Activated CD4-positive, alpha-beta memory T cell treated with anti-CD3 and anti-CD28 coated beads, Interleukin-2, amount 10 ng/mL, durations not matched to agents 7 days and 5 days (primary cell): Measurements from ENCODE around the gene ZNF207. TPM values are rescaled to one million over a fixed set of nuclear protein-coding genes. Genes with fewer than 3 reads are reported as not detected.
"Not testable (repeated sequence)": the region's sequence is repeated elsewhere in the genome, so short reads cannot be mapped to it uniquely, and the experiment has no call there.

ENCODE experiments used
- CTCF ChIA-PET: fragments of 350-600 bp; sonication (Branson Sonifier 250); formaldehyde crosslinking; loops from one replicate; lab custom pipeline; 2021; ENCODE audit warnings: antibody characterized with exemption, inconsistent platforms; lab: Charles Lee
- POLR2A ChIA-PET: fragments of 350-600 bp; sonication (Branson Sonifier 250); formaldehyde crosslinking; loops from one replicate; lab custom pipeline; 2021; ENCODE audit warnings: antibody characterized with exemption; lab: Charles Lee
- DNase-seq: peaks from one replicate; pipeline ENCODE4 v3.0.0-alpha.2; 2020
- H3K27ac Mint-ChIP-seq: one replicate; pipeline ENCODE4 v1.8.0; 2021; ENCODE audit warnings: mild to moderate bottlenecking, mixed read lengths
- H3K27me3 Mint-ChIP-seq: one replicate; pipeline ENCODE4 v1.8.0; 2021; ENCODE audit warnings: mixed read lengths
- H3K36me3 Mint-ChIP-seq: one replicate; pipeline ENCODE4 v1.8.0; 2021; ENCODE audit warnings: low read depth, mixed read lengths
- H3K4me1 Mint-ChIP-seq: one replicate; pipeline ENCODE4 v1.8.0; 2021; ENCODE audit warnings: mixed read lengths
- H3K4me3 Mint-ChIP-seq: one replicate; pipeline ENCODE4 v1.8.0; 2021; ENCODE audit warnings: mild to moderate bottlenecking, mixed read lengths
- H3K9me3 Mint-ChIP-seq: one replicate; pipeline ENCODE4 v1.8.0; 2021; ENCODE audit warnings: mixed read lengths
- total RNA-seq, 2 experiments: library from RNA; stranded (reverse); gene quantifications; one replicate each; pipeline ENCODE4 v1.2.3, GENCODE V29; 2021

The ZNF207 gene
- total RNA-seq, 2 experiments from 2014 or later: 238 to 257 TPM

GRCh38 chr17:32356750-32357149 is 6.8 kb downstream of the ZNF207 start:
- H3K36me3 Mint-ChIP-seq: peaks cover 78% of the 10 kb centered on the region
- H3K27ac Mint-ChIP-seq: no peak overlapping the region
- H3K27me3 Mint-ChIP-seq: no peaks in the 10 kb centered on the region
- no peak overlapping the region for H3K4me3 Mint-ChIP-seq
- POLR2A ChIA-PET: interaction anchor here (11.0 kb wide), 1 partner anchor 22 kb away, joined by 189 read pairs; the partner anchor contains the start of gene C17orf75
- no peaks in the 10 kb centered on the region for H3K9me3 Mint-ChIP-seq
- no peak for DNase-seq
- CTCF ChIA-PET: no interaction called here
- peaks cover 63% of the 10 kb centered on the region for H3K4me1 Mint-ChIP-seq

DNA sequence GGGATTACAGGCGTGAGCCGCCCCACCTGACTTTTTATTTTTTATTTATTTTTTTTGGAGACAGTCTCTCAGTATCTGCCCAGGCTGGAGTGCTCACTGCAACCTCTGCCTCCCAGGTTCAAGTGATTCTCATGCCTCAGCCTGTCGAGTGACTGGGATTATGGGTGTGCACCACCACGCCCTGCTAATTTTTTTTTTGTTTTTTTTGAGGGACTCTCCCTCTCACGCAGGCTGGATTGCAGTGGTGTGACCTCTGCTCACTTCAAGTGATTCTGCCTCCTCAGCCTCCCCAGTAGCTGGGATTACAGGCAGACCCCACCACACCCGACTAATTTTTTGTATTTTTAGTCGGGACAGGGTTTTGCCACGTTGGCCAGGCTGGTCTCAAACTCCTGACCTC is 7.7 kb downstream of the ZNF207 start:
- H3K27ac Mint-ChIP-seq: no peak overlapping the region
- H3K27me3 Mint-ChIP-seq: no peaks in the 10 kb centered on the region
- POLR2A ChIA-PET: interaction anchor here (2.6 to 11.0 kb wide), 2 partner anchors 15 to 23 kb away, joined by 10 to 189 read pairs; partner anchors contain the start of gene C17orf75
- no peak for DNase-seq
- peaks cover 78% of the 10 kb centered on the region for H3K36me3 Mint-ChIP-seq
- CTCF ChIA-PET: no interaction called here
- peaks cover 62% of the 10 kb centered on the region for H3K4me1 Mint-ChIP-seq
- H3K4me3 Mint-ChIP-seq: no peak overlapping the region
- H3K9me3 Mint-ChIP-seq: no peaks in the 10 kb centered on the region

- ChIA-PET CTCF (interaction anchor here (0.6 kb wide), 1 partner anchor 42 kb away, joined by 5 read pairs; no protein-coding TSS in a partner anchor), POLR2A (interaction anchor here (1.3 to 2.1 kb wide), 2 partner anchors 8 to 10 kb away, joined by 5 to 9 read pairs; partner anchors contain the start of gene ZNF207)
- Mint-ChIP-seq H3K4me3 (no peak overlapping the region), H3K4me1 (peaks cover 48% of the 10 kb centered on the region), H3K27ac (no peak overlapping the region), H3K36me3 (peaks cover 76% of the 10 kb centered on the region), H3K9me3 (no peaks in the 10 kb centered on the region), H3K27me3 (no peaks in the 10 kb centered on the region)
- no peak for DNase-seq
These were observed 11.3 kb downstream of the ZNF207 start for GRCh38 chr17:32361270-32361669.

GRCh38 chr17:32370426-32370825 is 20.5 kb downstream of the ZNF207 start:
- no peaks in the 10 kb centered on the region for H3K9me3 Mint-ChIP-seq
- no peak overlapping the region for H3K27ac Mint-ChIP-seq
- no peaks in the 10 kb centered on the region for H3K27me3 Mint-ChIP-seq
- CTCF ChIA-PET: interaction anchor here (1.0 kb wide), 1 partner anchor 74 kb away, joined by 3 read pairs; the partner anchor contains the start of gene PSMD11
- H3K36me3 Mint-ChIP-seq: peaks cover 79% of the 10 kb centered on the region
- POLR2A ChIA-PET: interaction anchor here (0.7 to 1.7 kb wide), 6 partner anchors 9 to 22 kb away, joined by 3 to 6 read pairs (median 4); no protein-coding TSS in a partner anchor
- DNase-seq: no peak
- H3K4me3 Mint-ChIP-seq: no peak overlapping the region
- peaks cover 40% of the 10 kb centered on the region for H3K4me1 Mint-ChIP-seq

DNA sequence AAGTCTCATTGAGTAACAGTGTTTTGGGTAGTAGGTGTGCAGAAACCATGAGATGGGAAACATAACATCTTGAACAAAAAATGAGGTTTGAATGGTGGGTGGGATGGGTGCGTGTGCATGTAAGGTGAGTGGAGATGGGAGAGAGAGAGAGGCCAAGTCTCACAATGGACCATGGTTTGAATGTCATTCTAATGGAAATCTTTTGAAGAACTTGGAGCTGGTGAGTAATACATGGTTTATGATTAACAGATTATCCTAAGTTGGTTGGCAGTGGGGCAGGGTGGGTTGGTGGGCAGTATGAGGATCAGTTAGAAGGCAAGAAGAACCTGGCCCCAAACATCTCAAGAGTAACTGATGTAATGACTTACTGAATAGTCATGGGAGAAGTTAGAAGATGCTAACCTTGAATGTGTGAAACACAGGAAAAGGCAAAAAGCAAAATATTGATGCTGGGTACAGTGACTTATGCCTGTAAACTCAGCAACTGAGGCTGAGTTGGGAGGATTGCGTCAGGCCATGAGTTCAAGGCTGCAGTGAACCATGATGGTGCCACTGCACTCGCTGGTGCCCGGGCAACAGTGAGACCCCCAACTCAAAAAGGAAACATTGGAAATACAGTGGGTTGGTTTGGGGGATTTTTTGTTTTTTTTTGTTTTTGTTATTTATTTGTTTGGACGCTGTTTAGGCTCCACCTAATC is 32.7 kb downstream of the ZNF207 start:
- Mint-ChIP-seq H3K27me3 (no peaks in the 10 kb centered on the region), H3K27ac (no peak overlapping the region), H3K4me3 (no peak overlapping the region), H3K4me1 (peaks cover 6% of the 10 kb centered on the region), H3K9me3 (no peaks in the 10 kb centered on the region), H3K36me3 (peaks cover 49% of the 10 kb centered on the region)
- no peak for DNase-seq
- ChIA-PET POLR2A (no interaction called here), CTCF (no interaction called here)

GRCh38 chr17:32383926-32384434 is 34.0 kb downstream of the ZNF207 start:
- Mint-ChIP-seq H3K36me3 (peaks cover 38% of the 10 kb centered on the region), H3K9me3 (no peaks in the 10 kb centered on the region), H3K27ac (no peak overlapping the region), H3K4me3 (no peak overlapping the region), H3K4me1 (peaks cover 3% of the 10 kb centered on the region), H3K27me3 (no peaks in the 10 kb centered on the region)
- CTCF ChIA-PET: interaction anchor here (1.3 kb wide), 1 partner anchor 64 kb away, joined by 3 read pairs; no protein-coding TSS in a partner anchor
- DNase-seq: no peak
- POLR2A ChIA-PET: no interaction called here

- Mint-ChIP-seq H3K4me3 (no peak overlapping the region), H3K27me3 (no peaks in the 10 kb centered on the region), H3K27ac (no peak overlapping the region), H3K9me3 (no peaks in the 10 kb centered on the region), H3K4me1 (peaks cover 3% of the 10 kb centered on the region), H3K36me3 (peaks cover 34% of the 10 kb centered on the region)
- DNase-seq: no peak
- CTCF ChIA-PET: no interaction called here
- POLR2A ChIA-PET: no interaction called here
These were observed 35.2 kb downstream of the ZNF207 start for GRCh38 chr17:32385121-32385520.

- H3K4me1 Mint-ChIP-seq: peaks cover 3% of the 10 kb centered on the region
- no peak overlapping the region for H3K4me3 Mint-ChIP-seq
- H3K27ac Mint-ChIP-seq: no peak overlapping the region
- H3K36me3 Mint-ChIP-seq: peaks cover 26% of the 10 kb centered on the region
- ChIA-PET POLR2A (interaction anchor here (0.9 to 1.4 kb wide), 4 partner anchors 12 to 58 kb away, joined by 3 to 4 read pairs (median 4); partner anchors contain the start of gene PSMD11), CTCF (interaction anchor here (0.6 kb wide), 1 partner anchor 67 kb away, joined by 3 read pairs; no protein-coding TSS in a partner anchor)
- no peak for DNase-seq
- H3K27me3 Mint-ChIP-seq: no peaks in the 10 kb centered on the region
- H3K9me3 Mint-ChIP-seq: no peaks in the 10 kb centered on the region
These were observed 36.0 kb downstream of the ZNF207 start for GRCh38 chr17:32385971-32386370.

- POLR2A ChIA-PET: interaction anchor here (1.1 to 1.5 kb wide), 5 partner anchors 9 to 58 kb away, joined by 3 to 4 read pairs (median 3); partner anchors contain the start of gene PSMD11
- Mint-ChIP-seq H3K36me3 (peaks cover 24% of the 10 kb centered on the region), H3K27me3 (no peaks in the 10 kb centered on the region), H3K27ac (no peak overlapping the region), H3K4me1 (peaks cover 3% of the 10 kb centered on the region), H3K4me3 (no peak overlapping the region), H3K9me3 (no peaks in the 10 kb centered on the region)
- DNase-seq: no peak
- CTCF ChIA-PET: interaction anchor here (0.5 kb wide), 1 partner anchor 482 kb away, joined by 3 read pairs; no protein-coding TSS in a partner anchor
These were observed 36.9 kb downstream of the ZNF207 start for GRCh38 chr17:32386844-32387243.

DNA sequence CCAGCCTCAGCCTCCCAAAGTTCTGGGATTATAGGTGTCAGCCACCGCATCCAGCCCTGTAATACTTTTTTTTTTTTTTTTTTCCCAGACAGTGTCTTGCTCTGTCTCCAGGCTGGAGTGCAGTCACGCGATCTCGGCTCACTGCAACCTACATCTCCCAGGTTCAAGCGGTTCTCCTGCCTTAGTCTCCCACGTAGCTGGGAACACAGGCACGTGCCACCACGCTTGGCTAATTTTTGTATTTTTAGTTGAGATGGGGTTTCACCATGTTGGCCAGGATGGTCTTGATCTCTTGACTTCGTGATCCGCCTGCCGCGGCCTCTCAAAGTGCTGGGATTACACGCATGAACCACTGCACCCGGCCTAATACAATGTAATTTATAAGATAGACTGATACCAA is 38.2 kb downstream of the ZNF207 start:
- not testable (repeated sequence) for H3K9me3 Mint-ChIP-seq

GRCh38 chr17:32388613-32389459 is 38.9 kb downstream of the ZNF207 start:
- H3K9me3 Mint-ChIP-seq: no peaks in the 10 kb centered on the region
- peaks cover 11% of the 10 kb centered on the region for H3K36me3 Mint-ChIP-seq
- no peak for DNase-seq
- POLR2A ChIA-PET: interaction anchor here (1.0 to 1.2 kb wide), 2 partner anchors 8 to 10 kb away, joined by 3 to 6 read pairs; no protein-coding TSS in a partner anchor
- CTCF ChIA-PET: interaction anchor here (1.0 kb wide), 1 partner anchor 8 kb away, joined by 4 read pairs; no protein-coding TSS in a partner anchor
- H3K4me3 Mint-ChIP-seq: no peak overlapping the region
- no peaks in the 10 kb centered on the region for H3K27me3 Mint-ChIP-seq
- H3K27ac Mint-ChIP-seq: no peak overlapping the region
- H3K4me1 Mint-ChIP-seq: no peaks in the 10 kb centered on the region

More for the DNA sequence above, 38.2 kb downstream of the ZNF207 start:
- POLR2A ChIA-PET: interaction anchor here (1.5 kb wide), 1 partner anchor 11 kb away, joined by 3 read pairs; no protein-coding TSS in a partner anchor
- not testable (repeated sequence) for H3K4me3 Mint-ChIP-seq, DNase-seq, H3K4me1 Mint-ChIP-seq, H3K27me3 Mint-ChIP-seq, H3K27ac Mint-ChIP-seq
- peaks cover 14% of the 10 kb centered on the region for H3K36me3 Mint-ChIP-seq
- CTCF ChIA-PET: interaction anchor here (1.0 to 1.1 kb wide), 2 partner anchors 9 to 56 kb away, joined by 3 to 4 read pairs; partner anchors contain the start of gene PSMD11

GRCh38 chr17:32393904-32394303 is 43.9 kb downstream of the ZNF207 start:
- Mint-ChIP-seq H3K9me3 (no peaks in the 10 kb centered on the region), H3K27me3 (no peaks in the 10 kb centered on the region), H3K27ac (peak overlapping the region; percentile 29), H3K4me1 (no peaks in the 10 kb centered on the region), H3K36me3 (peaks cover 16% of the 10 kb centered on the region), H3K4me3 (no peak overlapping the region)
- DNase-seq: no peak
- ChIA-PET POLR2A (no interaction called here), CTCF (interaction anchor here (1.3 kb wide), 1 partner anchor 50 kb away, joined by 4 read pairs; the partner anchor contains the start of gene PSMD11)
